GF-D8 (cell line): ENCODE results near the gene KIF9.
A peak's percentile ranks its signal among the peaks of the same experiment; 100 is the strongest.
"Not testable (repeated sequence)": the region's sequence is repeated elsewhere in the genome, so short reads cannot be mapped to it uniquely, and the experiment has no call there.

Source experiments
- DNase-seq: peaks from one replicate; lab custom pipeline; 2025; lab: John Stamatoyannopoulos, UW

Gene KIF9

DNA sequence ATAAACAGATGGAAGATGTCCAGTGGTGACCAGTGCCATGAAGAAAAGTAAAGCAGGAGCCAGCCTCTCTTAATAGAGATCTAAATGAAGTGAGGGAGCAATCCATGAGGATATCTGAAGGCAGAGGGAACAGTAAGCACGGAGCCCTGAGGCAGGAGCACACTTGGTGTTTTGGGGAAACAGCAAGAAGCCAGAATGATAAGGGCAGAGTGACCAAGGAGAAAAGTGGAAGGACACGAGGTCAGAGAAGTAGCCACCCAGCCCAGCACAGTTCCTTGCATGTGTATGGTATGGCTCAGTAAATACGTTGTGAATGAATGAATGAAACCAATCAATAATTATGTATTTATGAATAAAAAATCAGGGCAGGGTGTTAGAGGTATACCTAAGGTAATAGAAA, 11.8 kb upstream of the KIF9 start:
- no peak for DNase-seq

DNA sequence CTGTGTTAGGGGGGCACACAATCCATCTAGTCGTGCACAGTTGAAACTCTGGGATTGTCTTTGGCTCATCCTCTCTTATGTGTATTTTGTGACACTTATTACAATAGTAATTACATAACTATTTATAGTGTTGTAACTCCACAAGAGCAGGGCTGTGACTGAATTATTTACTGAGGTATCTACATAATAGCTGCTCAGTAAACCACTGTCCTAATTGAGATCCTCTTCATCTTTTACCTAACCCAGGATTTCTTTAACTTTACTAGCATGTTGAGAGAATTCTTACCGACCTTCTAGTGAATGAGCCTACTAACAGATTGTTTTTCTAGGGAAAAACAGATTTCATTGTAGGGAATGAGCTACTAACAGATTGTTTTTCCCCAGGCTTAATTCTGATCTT, 11.2 kb upstream of the KIF9 start:
- DNase-seq: no peak

DNA sequence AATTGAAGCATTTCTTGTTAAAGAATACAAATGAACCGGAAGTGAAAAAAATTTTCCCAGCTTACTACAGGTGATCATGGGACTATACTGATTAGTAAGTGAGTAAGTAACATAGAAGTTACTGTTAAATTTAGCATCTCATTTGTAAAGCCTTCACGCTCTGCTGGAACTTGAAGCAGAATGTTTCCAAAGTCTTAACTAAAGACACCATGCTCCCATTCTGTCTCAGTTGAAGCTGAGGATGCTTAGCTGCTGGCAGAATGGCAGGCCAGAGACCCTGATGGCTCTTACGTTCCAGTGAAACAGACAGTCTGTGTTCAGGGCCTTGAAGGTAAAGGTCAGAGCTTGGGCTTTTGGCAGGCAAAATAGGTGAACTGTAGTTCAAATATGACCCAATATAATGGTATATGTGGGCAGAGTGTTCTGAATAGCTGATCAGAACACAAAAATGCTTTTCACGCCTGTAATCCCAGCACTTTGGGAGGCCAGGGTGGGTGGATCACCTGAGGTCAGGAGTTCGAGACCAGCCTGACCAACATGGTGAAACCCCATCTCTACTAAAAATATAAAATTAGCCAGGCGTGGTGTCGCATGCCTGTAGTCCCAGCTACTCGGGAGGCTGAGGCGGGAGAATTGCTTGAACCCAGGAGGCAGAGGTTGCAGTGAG, 9.3 kb upstream of the KIF9 start:
- not testable (repeated sequence) for DNase-seq

DNA sequence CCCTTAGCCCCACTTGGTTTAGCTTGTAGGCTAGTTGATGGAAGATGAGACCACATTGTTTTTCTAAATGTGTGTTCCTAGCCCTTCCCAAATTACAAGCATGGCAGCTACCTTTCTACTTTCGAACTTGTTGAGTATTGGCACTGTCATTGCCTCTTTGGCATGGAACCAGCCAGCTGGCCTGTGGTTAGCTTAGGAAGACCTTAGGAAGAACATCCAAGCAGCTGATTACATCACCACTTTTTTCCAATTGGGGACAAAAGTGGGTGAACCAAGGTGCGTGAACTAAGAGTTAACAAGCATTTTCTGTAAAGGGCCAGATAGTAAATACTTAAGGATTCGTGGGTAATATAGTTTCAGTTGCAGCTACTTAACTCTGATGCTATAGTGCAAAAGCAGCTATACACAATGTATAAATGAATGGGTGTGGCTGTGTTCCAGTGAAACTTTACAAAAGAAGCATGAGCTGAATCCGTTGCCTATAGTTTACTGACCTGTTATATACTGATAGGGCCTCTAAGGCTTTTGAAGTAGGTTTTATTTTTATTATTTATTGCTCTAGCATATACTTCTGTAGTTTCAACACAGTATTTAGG, 8.7 kb upstream of the KIF9 start:
- no peak for DNase-seq

DNA sequence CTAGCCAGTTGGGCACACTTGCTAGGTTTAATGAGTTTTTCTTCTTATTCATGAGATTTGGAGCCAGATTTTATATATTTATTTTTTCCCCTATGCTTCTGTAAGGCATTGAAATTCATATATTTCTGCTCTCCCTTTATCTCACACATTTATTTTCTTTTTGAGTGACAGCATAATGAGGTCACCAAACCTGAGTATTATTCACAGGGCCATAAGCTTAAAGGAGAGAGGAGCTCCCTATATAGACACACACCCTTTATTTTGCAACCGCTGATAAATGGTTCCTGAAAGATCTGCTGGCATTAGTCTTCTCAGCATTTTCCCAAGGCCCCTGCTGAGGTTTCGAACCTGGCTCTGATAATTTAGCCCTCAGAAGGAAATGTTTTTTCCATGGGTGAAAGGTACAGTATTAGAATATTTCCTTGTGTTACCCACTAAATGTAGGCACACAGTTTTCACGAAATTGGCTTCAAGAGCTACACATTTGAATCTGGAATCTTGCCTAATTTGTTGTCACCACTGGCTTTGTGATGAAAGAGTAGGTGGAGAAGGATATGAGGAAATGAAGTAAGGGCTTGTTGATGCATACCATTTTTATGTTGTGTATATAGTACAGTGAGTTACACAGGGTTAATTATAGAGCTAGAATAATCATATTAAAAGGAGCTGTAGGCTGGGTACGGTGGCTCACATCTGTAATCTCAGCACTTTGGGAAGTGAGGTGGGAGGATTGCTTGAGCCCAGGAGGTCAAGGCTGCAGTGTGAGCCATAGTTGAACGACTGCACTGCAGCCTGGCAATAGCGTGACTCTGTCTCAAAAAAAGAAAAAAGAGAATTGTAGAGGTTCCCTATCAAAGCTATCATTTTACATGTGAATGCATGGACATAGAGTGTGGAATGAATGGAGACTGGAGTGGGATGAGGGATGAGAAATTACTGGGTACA, 6.6 kb upstream of the KIF9 start:
- peak; percentile 46 for DNase-seq

DNA sequence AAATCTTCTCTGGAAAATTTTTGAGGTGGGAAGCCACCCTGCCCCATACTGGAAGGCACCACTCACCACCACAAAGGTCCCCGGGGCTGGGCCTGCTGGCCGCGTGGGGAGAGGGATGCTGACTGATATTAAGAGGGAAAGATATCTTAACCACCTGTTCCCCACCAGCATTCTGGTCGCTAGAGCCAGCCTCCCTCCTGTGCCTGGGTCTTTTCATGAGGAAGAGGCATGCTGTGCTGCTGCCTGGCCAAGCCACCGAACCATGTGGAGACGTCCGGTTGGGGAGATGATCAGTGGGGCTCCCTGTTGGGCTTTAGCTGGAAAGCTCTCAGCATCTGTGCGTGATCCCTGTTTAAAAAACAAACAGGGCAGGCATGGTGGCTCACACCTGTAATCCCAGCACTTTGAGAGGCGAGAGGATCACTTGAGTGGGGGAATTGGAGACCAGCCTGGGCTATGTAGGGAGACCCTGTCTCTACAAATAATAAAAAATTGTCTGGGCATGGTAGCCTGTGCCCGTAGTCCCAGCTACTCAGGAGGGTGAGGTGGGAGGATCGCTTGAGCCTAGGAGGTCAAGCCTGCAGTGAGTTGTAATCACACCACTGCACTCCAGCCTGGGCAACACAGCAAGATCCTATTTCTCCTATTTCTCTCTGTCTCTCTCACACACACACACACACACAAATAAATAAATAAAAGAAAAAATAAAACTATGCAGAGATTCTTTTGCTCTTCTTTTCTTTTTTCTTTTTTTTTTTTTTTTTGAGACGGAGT, 1.2 kb upstream of the KIF9 start:
- DNase-seq: no peak

DNA sequence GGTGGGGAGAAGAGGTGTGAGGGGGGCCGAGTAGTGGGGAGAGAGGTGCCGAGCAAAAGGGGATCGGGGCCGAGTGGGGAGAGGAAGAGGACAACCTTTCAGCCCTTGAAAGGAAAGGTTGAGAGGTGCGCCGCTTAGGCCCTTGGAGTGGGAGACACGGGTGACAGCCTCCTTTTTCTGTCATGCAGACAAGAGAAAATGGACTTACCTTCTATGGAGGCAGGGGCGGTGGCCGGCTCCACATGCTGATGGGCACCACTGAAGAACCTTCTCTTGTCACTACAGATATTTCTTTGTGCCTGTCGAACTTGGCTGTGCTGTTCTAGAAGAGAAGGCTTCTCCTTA, 566 bp upstream of the KIF9 start:
- DNase-seq: no peak

DNA sequence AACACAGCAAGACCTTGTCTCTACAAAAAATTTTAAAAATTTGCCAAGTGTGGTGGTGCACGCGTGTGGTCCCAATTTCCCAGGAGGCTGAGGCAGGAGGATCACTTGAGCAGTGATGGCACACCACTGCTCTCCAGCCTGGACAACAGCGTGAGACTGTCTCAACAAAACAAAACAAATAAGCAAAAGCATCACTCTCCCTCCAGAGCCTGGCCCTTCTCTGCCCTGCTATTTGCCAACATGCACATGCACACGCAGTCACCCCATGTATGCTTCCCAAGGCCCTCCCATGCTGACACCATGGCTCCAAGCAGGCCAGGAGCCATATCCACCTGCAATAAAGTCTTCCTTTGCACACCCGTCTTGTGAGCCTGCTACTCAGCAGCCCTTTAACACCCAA, 2.1 kb downstream of the KIF9 start:
- no peak for DNase-seq

DNA sequence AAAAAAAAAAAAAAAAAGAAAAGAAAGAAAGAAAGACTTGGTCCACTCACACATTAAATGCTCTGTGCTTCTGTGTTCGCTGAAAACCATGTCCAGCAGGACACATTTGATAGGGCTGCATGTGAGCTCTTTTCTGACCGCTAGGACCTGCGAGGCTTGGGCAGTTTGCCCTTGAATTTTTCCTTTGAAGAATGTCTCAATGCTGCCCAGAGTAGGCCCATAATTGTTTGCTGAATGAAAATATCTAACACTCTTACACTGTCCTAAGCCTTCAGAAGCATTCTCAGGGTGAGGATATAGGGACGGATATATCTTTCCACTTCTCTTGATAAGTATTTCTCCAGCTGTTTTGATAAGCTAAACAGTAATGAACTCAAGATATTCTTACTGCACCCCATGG, 6.0 kb downstream of the KIF9 start:
- DNase-seq: no peak

DNA sequence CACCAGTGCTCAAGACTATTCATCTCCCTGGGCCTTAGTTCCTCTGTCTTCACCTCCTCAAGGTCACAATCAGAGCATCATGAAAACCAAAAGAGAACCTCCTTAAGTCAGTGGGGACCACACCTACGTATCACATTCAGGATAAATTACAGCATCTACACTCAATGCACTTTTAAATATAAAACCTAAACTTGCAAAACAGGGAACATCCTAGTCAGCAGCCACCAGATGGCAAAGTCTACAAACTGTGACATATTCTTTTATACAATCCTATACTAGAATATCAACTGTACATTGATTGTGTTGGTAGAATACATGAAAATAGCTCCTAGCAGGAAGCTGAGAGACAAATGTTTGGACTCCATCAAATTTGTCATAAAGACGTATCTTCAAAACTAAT, 7.9 kb downstream of the KIF9 start:
- DNase-seq: no peak

DNA sequence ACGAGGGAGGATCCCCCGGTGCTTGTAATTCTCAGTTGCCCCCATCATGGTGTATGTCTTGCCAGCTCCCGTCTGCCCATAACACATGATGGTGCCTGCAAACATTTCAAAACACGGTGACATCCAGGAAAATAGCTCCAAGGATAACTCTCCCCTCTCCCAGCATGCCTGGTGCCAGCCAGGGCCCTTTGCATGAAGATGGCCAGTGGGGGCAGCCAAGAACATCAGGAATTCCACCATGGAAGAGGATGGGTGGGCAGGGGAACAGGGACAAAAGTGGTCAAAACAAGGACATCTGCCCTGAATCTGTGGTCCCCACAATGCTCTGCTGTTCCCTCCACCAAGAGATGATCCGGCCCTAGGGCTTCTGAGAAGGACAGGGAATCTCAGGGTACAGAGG, 9.0 kb downstream of the KIF9 start:
- no peak for DNase-seq

DNA sequence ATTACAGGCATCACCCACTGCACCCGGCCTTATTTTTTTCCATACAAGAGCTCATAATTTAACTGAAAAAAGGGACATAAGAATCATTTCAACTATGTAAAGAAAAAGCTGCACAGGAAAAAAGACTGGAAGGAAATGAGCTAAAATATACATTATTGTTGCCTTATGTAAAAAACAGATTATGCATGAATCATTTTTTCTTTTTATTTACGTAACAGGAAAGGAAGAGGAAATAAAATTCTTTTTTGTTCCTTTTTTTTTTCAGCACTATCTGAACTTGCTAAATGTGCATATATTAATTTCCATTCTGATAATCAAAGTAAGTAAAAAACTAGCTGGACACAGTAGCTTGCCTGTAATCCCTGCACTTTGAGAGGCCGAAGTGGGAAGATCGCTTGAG, 12.1 kb downstream of the KIF9 start:
- no peak for DNase-seq

DNA sequence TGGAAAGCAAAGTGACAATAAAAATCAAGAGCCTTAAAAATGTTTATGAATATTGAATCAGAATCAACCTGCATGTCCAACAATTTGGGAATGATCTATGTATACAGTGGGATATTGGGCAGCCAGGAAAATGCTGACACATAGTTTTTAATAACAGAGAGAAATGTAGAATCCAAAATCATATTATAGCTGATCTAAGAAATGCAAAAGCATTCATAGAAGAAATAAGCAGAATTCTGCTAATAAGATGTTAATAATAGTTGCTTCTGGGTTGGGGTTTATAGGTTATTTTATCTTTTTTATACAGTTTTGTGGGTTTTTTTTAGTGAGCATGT, 15.1 kb downstream of the KIF9 start:
- no peak for DNase-seq

DNA sequence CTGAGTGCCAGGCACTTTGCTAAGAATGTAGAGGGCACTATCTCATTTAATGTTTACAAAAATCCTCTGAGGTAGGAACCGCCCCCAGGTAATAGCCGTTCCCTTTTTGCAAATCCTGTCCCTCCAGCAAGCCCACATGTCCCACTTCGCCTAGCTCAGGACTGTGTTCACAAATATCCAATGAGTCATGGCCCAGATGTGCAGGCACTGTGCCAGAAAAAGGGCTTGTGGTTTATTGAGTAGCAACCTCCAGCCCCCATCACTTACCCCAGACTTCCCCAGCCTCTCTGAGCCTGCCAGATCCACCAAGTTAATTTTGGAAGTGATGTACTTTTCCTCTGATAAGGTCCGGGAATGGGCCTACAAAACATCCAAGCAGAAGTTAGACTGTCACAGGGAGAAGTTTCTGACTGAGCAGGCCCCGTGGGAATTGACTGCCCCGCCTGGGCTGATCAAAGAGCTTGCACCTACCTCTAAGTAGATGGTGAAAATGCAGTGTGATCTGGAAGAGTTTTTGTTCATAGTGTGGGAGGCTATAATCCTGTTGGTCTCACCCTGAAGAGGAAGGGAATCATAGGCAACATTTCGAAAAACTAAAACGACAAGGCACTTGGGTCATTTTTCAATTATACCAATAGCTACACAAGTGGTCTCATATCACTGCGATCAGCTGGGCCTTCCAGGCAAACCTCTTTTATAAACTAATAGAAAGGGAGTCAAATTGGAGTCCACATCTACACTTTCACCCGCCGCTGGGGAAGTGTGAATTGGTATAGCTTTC, 15.7 kb downstream of the KIF9 start:
- DNase-seq: peak; percentile 84

DNA sequence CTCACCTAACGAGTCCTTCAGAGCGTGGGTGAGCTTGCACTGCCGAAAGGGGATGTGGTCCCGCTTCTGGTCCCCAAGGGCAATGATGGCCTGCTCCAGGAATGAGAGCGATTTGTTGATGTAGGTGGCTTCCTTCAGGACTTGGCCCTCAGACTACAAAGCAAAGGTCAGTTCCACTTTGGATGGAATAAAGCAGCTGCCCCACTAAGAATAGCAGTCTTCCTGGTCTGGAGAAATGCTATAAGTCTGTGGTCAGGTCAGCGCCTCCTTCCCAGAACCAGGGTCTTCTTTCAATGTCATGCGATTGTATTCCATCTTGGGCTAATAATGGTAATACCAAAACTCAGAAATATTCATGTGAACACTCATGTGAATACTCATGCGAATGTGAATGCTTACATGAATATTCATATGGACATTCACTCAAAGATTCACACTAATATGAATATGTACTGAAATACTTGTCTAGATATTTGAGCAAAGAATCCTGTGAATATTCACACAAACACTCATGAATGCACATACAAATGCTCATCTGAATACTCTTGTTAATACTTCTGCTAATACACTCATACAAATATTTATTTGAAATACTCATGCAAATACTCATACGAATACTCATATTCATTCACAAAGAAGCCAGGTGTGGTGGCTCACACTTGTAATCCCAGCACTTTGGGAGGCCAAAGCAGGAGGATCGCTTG, 16.7 kb downstream of the KIF9 start:
- DNase-seq: no peak

DNA sequence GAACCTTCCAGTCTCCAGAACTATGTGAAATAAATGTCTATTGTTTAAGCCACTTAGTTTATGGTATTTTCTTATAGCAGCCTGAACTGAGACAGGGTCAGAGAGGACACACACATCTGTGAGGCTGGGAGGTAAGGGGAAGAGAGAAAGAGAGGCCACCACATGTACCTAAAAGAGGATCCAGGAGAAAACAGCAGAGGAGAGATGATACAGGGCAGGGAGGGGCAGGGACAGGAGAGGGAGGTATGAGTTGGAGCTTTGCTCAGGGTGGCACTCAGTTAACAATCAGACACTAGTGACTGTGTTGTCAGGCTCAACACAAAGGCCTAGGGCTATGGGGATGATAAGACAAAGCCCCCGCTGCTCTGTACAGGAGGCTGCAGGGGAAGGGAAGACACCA, 17.6 kb downstream of the KIF9 start:
- no peak for DNase-seq

DNA sequence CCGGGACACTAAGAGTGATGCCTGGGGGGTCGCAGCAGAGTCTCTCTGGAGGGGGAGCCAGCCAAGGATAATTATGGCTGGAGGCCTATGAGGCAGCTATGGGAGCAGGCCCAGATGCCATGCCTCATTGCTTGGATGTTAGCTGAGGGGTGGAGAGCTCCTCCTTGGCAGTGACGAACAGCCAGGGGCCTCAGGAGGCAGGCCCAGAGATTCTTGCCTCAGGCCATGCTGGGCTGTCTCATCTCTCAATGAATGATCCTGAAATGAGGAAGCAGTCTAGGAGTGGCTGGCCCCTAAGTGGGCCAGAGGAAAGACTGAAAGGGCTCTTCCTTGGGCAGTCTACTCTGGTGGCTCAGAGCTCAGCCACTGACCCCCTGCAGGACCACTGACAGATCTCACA, 21.3 kb downstream of the KIF9 start:
- no peak for DNase-seq

DNA sequence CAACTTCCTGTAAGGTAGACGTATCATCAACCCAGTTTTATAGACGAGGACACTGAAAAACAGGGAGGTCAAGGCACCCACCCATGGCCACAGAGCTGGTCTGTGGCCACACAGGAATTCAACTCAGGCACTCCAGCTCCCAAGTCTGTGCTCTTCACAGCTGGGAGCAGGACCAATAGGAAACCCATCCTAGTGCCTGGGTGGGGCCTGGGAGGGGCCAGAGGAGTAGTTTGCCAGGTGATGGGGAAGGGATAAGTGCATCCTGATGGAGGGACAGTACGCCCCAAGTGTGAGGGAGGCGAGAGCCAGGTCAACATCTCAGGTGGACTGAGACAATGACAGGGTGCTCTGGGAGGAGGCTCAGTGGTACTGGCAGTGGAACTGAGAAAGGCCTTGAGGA, 22.0 kb downstream of the KIF9 start:
- DNase-seq: no peak

DNA sequence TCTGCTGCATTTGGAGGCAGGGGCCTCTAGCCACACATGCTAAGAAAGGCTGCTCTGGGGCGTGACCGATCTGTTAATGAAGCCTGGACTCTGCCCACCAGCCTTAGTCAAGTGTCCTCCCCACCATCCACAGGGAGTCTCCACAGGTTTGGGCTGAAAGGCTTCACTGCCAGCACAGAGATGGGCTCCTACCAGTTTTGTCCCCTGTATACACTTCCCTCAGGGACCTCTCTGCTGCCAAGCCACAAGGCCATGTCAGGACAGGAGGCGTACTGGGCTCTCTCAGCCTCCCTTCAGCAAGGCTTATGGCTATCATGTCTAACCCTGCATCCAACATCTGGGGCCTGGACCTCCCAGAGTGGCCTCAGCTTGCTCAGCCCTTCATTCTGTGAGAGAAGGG, 23.5 kb downstream of the KIF9 start:
- no peak for DNase-seq

DNA sequence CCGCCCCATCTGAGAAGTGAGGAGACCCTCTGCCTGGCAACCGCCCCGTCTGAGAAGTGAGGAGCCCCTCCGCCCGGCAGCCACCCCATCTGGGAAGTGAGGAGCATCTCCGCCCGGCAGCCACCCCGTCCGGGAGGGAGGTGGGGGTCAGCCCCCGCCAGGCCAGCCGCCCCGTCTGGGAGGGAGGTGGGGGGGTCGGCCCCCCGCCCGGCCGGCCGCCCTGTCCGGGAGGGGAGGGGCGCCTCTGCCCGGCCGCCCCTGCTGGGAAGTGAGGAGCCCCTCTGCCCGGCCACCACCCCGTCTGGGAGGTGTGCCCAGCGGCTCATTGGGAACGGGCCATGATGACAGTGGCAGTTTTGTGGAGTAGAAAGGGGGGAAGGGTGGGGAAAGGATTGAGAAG, 26.3 kb downstream of the KIF9 start:
- DNase-seq: not testable (repeated sequence)

DNA sequence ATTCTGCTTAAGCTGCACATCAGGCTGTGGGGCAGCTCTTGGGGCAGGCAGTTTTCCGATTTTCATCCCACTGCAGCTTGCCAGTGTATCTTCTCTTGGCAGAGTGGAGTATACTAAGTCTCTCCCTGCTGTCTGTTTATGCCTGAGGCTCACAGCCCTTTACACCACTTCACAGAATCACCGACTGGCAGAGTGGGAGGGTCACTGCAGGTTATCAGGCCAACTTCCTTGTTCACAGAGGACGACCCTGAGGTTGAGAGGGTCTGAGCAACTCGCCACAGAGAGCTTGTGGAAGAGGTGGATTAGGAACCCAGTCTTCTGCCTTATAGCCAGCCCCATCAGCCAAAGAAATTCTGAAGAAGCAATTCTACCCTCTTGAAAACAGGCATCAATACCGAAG, 30.9 kb downstream of the KIF9 start:
- no peak for DNase-seq
